ENCODE data around the gene RAB1B. TPM values are rescaled to one million over a fixed set of nuclear protein-coding genes. Genes with fewer than 3 reads are reported as not detected.

Gene RAB1B
- total RNA-seq, 1 donor from 2014 or later, result 138 TPM

GRCh38 chr11:66239998-66240780, 28.2 kb upstream of the RAB1B start:
- H3K36me3 ChIP-seq, result peaks cover 92% of the 10 kb centered on the region
- no peak overlapping the region for H3K27ac ChIP-seq
- intact Hi-C loops (cut with DNase I), result no loop called here
- no peaks in the 10 kb centered on the region for H3K27me3 ChIP-seq (ENCODE audit: low read depth)
- DNase-seq (no peak), ATAC-seq (no peak)
- no peaks in the 10 kb centered on the region for H3K9me3 ChIP-seq
- H3K4me1 ChIP-seq, result no peaks in the 10 kb centered on the region
- TF ChIP-seq, protein P1, sequence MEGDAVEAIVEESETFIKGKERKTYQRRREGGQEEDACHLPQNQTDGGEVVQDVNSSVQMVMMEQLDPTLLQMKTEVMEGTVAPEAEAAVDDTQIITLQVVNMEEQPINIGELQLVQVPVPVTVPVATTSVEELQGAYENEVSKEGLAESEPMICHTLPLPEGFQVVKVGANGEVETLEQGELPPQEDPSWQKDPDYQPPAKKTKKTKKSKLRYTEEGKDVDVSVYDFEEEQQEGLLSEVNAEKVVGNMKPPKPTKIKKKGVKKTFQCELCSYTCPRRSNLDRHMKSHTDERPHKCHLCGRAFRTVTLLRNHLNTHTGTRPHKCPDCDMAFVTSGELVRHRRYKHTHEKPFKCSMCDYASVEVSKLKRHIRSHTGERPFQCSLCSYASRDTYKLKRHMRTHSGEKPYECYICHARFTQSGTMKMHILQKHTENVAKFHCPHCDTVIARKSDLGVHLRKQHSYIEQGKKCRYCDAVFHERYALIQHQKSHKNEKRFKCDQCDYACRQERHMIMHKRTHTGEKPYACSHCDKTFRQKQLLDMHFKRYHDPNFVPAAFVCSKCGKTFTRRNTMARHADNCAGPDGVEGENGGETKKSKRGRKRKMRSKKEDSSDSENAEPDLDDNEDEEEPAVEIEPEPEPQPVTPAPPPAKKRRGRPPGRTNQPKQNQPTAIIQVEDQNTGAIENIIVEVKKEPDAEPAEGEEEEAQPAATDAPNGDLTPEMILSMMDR (IDR thresholded peaks at IDR 0.05), result no peak
- H3K4me3 ChIP-seq, result no peak overlapping the region

DNA sequence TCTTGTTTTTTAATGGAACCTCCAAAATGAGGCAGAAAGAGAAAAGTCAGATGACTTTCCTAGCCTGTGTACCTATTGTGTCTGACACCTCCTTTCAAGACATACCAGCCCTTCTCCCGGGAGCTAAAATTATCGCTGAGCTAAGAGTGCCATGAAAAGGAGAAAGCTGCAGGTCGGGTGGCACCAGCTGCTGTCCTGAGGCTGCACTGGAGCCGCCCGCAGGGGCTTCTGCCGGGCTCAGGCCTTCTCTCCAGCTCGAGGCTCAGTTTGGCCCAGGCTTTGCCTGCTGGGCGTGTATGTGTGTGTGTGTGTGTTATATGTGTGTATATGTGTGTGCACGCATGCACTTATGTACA, 27.7 kb upstream of the RAB1B start:
- Histone ChIP-seq H3K4me1 (no peaks in the 10 kb centered on the region), H3K36me3 (peaks cover 89% of the 10 kb centered on the region), H3K4me3 (no peak overlapping the region), H3K9me3 (no peaks in the 10 kb centered on the region), H3K27me3 (ENCODE audit: low read depth) (no peaks in the 10 kb centered on the region), H3K27ac (no peak overlapping the region)
- no peak for DNase-seq
- ATAC-seq, result no peak
- TF ChIP-seq, protein P1 (IDR thresholded peaks at IDR 0.05), result no peak
- intact Hi-C loops (cut with DNase I), result no loop called here

- DNase-seq (no peak), ATAC-seq (no peak)
- H3K27ac ChIP-seq, result no peak overlapping the region
- no peaks in the 10 kb centered on the region for H3K9me3 ChIP-seq
- H3K27me3 ChIP-seq (ENCODE audit: low read depth), result no peaks in the 10 kb centered on the region
- no peak overlapping the region for H3K4me3 ChIP-seq
- TF ChIP-seq, protein P1 (IDR thresholded peaks at IDR 0.05), result no peak
- no peaks in the 10 kb centered on the region for H3K4me1 ChIP-seq
- intact Hi-C loops (cut with DNase I), result no loop called here
- peaks cover 76% of the 10 kb centered on the region for H3K36me3 ChIP-seq
Observed at GRCh38 chr11:66242095-66242765, 26.2 kb upstream of the RAB1B start.

DNA sequence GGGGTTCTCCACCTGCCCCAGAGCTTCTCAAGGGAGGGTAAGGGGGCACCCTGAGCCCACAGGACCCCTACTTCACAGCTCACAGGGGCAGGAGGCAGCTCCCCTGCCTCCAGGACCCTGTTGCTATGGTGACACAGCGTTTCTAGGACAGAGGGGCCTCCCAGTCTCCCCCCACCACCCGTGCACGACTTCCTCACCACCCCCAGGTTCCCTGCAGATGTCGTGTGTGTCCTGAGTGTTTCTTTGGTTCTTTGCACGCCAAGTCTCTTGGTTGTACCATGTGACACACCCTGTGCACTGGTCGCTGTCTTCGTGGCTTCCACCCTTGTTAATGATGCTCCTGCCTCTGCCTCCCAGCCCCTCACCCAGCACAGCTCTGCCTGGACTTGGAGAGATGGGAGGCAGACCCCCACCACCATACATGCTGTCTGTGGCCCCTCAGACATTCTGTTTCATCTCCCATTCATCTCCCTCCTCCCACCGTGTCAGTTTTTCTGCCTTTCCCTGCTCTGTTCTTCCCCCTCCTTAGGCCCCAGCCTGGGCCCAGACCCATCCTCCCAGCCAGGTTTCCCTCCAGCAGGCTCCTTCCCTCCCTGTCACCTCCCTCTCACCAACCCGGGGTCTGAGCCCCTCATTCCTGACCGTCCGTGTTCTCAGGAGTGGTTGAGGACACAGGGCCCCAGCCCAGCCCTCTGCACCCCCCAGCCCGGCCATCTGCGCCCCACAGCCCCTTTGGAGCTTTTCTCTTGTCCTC, 24.5 kb upstream of the RAB1B start:
- DNase-seq, result no peak
- peaks cover 64% of the 10 kb centered on the region for H3K36me3 ChIP-seq
- H3K4me3 ChIP-seq, result no peak overlapping the region
- TF ChIP-seq, protein P1 (IDR thresholded peaks at IDR 0.05), result no peak
- H3K27me3 ChIP-seq (ENCODE audit: low read depth), result no peaks in the 10 kb centered on the region
- H3K27ac ChIP-seq, result no peak overlapping the region
- H3K4me1 ChIP-seq, result no peaks in the 10 kb centered on the region
- ATAC-seq, result no peak
- no peaks in the 10 kb centered on the region for H3K9me3 ChIP-seq
- intact Hi-C loops (cut with DNase I), result no loop called here

- H3K36me3 ChIP-seq, result peaks cover 31% of the 10 kb centered on the region
- TF ChIP-seq, protein P1 (IDR thresholded peaks at IDR 0.05), result no peak
- no peak for DNase-seq
- no peak overlapping the region for H3K4me3 ChIP-seq
- no peak overlapping the region for H3K27ac ChIP-seq
- intact Hi-C loops (cut with DNase I), result no loop called here
- H3K9me3 ChIP-seq, result no peaks in the 10 kb centered on the region
- no peak for ATAC-seq
- H3K4me1 ChIP-seq, result no peaks in the 10 kb centered on the region
- no peaks in the 10 kb centered on the region for H3K27me3 ChIP-seq (ENCODE audit: low read depth)
Observed at GRCh38 chr11:66247295-66247694, 21.1 kb upstream of the RAB1B start.
